ENCODE data around the gene MLN. TPM values are rescaled to one million over a fixed set of nuclear protein-coding genes. Genes with fewer than 3 reads are reported as not detected.

Gene MLN
- polyA plus RNA-seq, 1 of the 3 experiments (the other 2 are of a cell fraction), result not detected

GRCh38 chr6:33787954-33788693 is 15.7 kb downstream of the MLN start:
- H3K9me3 ChIP-seq, result no peaks in the 10 kb centered on the region
- POLR2A ChIA-PET, result interaction anchor here (0.6 to 2.0 kb wide), 5 partner anchors 9 to 51 kb away, joined by 3 to 7 read pairs (median 3); no protein-coding TSS in a partner anchor
- no peaks in the 10 kb centered on the region for H3K27me3 ChIP-seq (ENCODE audit: insufficient read depth)
- no peaks in the 10 kb centered on the region for H3K9me2 ChIP-seq
- H4K20me1 ChIP-seq (ENCODE audit: insufficient read depth), result peaks cover 28% of the 10 kb centered on the region
- peak overlapping the region; percentile 80 to 88 for H3K4me3 ChIP-seq (ENCODE audit: low read depth in 2 of 2, low read length in 1 of 2)
- H3K27ac ChIP-seq (ENCODE audit: low read depth in 2 of 2, low read length in 1 of 2), result peak overlapping the region; percentile 77 to 91
- peak overlapping the region; percentile 92 for H3K9ac ChIP-seq
- CTCF ChIA-PET, result interaction anchor here (0.6 to 7.1 kb wide), 8 partner anchors 18 to 366 kb away, joined by 3 to 53 read pairs (median 3); no protein-coding TSS in a partner anchor
- 12% methylated on average over 4 of the region's 53 CpGs for WGBS (ENCODE audit: low lambda C conversion rate)
- H3K36me3 ChIP-seq (replicated peaks in 1 of 2; ENCODE audit: control insufficient read depth in 1 of 2, insufficient read depth in 2 of 2, low read length in 1 of 2), result peaks cover 13 to 32% of the 10 kb centered on the region in 2 experiments
- peak; percentile 87 for DNase-seq
- peak overlapping the region; percentile 95 for H3K4me2 ChIP-seq
- H3F3A ChIP-seq (replicated peaks; ENCODE audit: insufficient read depth), result peaks cover 14% of the 10 kb centered on the region
- no peak overlapping the region for H2AFZ ChIP-seq (ENCODE audit: low read depth)
- H3K4me1 ChIP-seq (ENCODE audit: control insufficient read depth in 1 of 2, insufficient read depth in 2 of 2, low read depth in 1 of 2, low read length in 1 of 2), result peaks cover 29 to 34% of the 10 kb centered on the region in 2 experiments
- peaks cover 65% of the 10 kb centered on the region for H3K79me2 ChIP-seq (ENCODE audit: insufficient read depth)
- 0 out of 2 replicates have a peak, but pooled peaks have one; percentile 55 for TF ChIP-seq MAX (IDR thresholded peaks at IDR 0.05; ENCODE audit: low read depth)
- no peak for TF ChIP-seq TCF12 (IDR thresholded peaks at IDR 0.05)
- TF ChIP-seq FOXM1 (IDR thresholded peaks at IDR 0.05; ENCODE audit: low read depth), result no peak
- no peak for TF ChIP-seq IRF3 (IDR thresholded peaks at IDR 0.05; ENCODE audit: low read depth, low read length)
- TF ChIP-seq FOSL2 (IDR thresholded peaks at IDR 0.05; ENCODE audit: borderline replicate concordance, low read depth), result no peak
- no peak for TF ChIP-seq NFIC (IDR thresholded peaks at IDR 0.05; ENCODE audit: borderline replicate concordance)
- no peak for TF ChIP-seq CTCF (IDR thresholded peaks at IDR 0.05)
- no peak for TF ChIP-seq POLR2AphosphoS5 (IDR thresholded peaks at IDR 0.05; ENCODE audit: low read depth, low read length)
- no peak for TF ChIP-seq RXRA (IDR thresholded peaks at IDR 0.05; ENCODE audit: borderline replicate concordance, low read depth)
- TF ChIP-seq, protein P1, sequence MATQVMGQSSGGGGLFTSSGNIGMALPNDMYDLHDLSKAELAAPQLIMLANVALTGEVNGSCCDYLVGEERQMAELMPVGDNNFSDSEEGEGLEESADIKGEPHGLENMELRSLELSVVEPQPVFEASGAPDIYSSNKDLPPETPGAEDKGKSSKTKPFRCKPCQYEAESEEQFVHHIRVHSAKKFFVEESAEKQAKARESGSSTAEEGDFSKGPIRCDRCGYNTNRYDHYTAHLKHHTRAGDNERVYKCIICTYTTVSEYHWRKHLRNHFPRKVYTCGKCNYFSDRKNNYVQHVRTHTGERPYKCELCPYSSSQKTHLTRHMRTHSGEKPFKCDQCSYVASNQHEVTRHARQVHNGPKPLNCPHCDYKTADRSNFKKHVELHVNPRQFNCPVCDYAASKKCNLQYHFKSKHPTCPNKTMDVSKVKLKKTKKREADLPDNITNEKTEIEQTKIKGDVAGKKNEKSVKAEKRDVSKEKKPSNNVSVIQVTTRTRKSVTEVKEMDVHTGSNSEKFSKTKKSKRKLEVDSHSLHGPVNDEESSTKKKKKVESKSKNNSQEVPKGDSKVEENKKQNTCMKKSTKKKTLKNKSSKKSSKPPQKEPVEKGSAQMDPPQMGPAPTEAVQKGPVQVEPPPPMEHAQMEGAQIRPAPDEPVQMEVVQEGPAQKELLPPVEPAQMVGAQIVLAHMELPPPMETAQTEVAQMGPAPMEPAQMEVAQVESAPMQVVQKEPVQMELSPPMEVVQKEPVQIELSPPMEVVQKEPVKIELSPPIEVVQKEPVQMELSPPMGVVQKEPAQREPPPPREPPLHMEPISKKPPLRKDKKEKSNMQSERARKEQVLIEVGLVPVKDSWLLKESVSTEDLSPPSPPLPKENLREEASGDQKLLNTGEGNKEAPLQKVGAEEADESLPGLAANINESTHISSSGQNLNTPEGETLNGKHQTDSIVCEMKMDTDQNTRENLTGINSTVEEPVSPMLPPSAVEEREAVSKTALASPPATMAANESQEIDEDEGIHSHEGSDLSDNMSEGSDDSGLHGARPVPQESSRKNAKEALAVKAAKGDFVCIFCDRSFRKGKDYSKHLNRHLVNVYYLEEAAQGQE (IDR thresholded peaks at IDR 0.05; ENCODE audit: low read depth, low read length), result no peak
- no peak for TF ChIP-seq TEAD4 (IDR thresholded peaks at IDR 0.05; ENCODE audit: borderline replicate concordance, insufficient read depth)
- 0 out of 4 replicates have a peak, but pooled peaks of 1 of the 2 experiments have one; percentile 18 for TF ChIP-seq EP300 (IDR thresholded peaks at IDR 0.05; ENCODE audit: borderline replicate concordance in 1 of 2, low read depth in 1 of 2, low read length in 1 of 2)
- peak; percentile 43; the same call in 1 of the 2 replicates for TF ChIP-seq NRF1 (IDR thresholded peaks at IDR 0.05; ENCODE audit: low read depth, low read length)
- TF ChIP-seq CHD2 (IDR thresholded peaks at IDR 0.05; ENCODE audit: low read length, partially characterized antibody), result no peak
- TF ChIP-seq GATA2 (CRISPR knock-in tag; IDR thresholded peaks at IDR 0.05), result no peak
- TF ChIP-seq EZH2phosphoT487 (IDR thresholded peaks at IDR 0.05; ENCODE audit: borderline replicate concordance, low read depth), result no peak
- TF ChIP-seq MXI1 (IDR thresholded peaks at IDR 0.05; ENCODE audit: low read depth, low read length), result peak; percentile 66; the same call in 1 of the 2 replicates
- no peak for TF ChIP-seq SIN3A (IDR thresholded peaks at IDR 0.05; ENCODE audit: borderline replicate concordance, low read depth, low read length)
- TF ChIP-seq JUND (IDR thresholded peaks at IDR 0.05), result no peak
- no peak for TF ChIP-seq TAF1 (IDR thresholded peaks at IDR 0.05; ENCODE audit: borderline replicate concordance, low read depth, low read length)
- no peak for TF ChIP-seq RAD21 (IDR thresholded peaks at IDR 0.05; ENCODE audit: low read length)
- TF ChIP-seq, protein P2, sequence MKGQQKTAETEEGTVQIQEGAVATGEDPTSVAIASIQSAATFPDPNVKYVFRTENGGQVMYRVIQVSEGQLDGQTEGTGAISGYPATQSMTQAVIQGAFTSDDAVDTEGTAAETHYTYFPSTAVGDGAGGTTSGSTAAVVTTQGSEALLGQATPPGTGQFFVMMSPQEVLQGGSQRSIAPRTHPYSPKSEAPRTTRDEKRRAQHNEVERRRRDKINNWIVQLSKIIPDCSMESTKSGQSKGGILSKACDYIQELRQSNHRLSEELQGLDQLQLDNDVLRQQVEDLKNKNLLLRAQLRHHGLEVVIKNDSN (IDR thresholded peaks at IDR 0.05; ENCODE audit: borderline replicate concordance, low read depth), result peak; percentile 41; the same call in 1 of the 2 replicates

Data from SK-N-SH (cell line).